Suprapubic skin (tissue), 3 donors: Measurements from ENCODE around the gene KYNU.

ENCODE experiments used
- EP300 ChIP-seq: sonication (generic); formaldehyde crosslinking; IDR thresholded peaks from one replicate; pipeline ENCODE4 v1.6.1; 2017; ENCODE audit warnings: antibody characterized with exemption
- POLR2A ChIP-seq, 2 donors: fragments of 450-650 bp; IDR thresholded peaks; one replicate each; pipeline ENCODE4 v1.6.1; 2017; ENCODE audit warnings: antibody characterized with exemption in 2 of 2, mild to moderate bottlenecking in 2 of 2, moderate library complexity in 2 of 2
- TF ChIP-seq, protein P1 (sequence below), 2 donors: fragments of 200-600 bp in 1 of 2; fragments of 450-650 bp in 1 of 2; sonication (generic) in 1 of 2; IDR thresholded peaks; one replicate each; pipeline ENCODE4 v1.5.1; 2016 to 2019; ENCODE audit warnings: antibody characterized with exemption in 2 of 2, mild to moderate bottlenecking in 1 of 2, moderate library complexity in 1 of 2

DNA sequence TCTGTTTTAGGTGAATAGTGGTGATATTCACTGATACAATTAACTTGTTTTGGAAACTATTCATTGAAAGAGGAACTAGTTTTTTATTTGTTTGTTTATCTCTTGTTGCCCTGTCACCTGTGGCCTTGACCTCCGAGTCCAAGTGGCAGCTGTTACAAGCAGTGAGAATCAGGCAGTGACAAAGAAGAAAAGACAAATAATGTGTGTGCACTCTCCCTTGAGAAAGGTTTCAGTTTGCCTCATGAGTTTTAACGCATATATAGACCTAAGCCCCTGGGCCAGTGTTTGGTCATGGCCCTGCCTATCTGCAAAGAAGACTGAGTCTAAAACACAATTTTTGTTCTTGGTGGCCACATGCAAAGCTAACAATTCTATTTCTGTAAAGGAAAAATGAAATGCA is 15.3 kb downstream of the KYNU start:
- TF ChIP-seq EP300 (no peak), POLR2A (IDR thresholded peaks at IDR 0.05) (no peak)
- TF ChIP-seq, protein P1, sequence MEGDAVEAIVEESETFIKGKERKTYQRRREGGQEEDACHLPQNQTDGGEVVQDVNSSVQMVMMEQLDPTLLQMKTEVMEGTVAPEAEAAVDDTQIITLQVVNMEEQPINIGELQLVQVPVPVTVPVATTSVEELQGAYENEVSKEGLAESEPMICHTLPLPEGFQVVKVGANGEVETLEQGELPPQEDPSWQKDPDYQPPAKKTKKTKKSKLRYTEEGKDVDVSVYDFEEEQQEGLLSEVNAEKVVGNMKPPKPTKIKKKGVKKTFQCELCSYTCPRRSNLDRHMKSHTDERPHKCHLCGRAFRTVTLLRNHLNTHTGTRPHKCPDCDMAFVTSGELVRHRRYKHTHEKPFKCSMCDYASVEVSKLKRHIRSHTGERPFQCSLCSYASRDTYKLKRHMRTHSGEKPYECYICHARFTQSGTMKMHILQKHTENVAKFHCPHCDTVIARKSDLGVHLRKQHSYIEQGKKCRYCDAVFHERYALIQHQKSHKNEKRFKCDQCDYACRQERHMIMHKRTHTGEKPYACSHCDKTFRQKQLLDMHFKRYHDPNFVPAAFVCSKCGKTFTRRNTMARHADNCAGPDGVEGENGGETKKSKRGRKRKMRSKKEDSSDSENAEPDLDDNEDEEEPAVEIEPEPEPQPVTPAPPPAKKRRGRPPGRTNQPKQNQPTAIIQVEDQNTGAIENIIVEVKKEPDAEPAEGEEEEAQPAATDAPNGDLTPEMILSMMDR (IDR thresholded peaks at IDR 0.05): no peak
